Activated CD4-positive, alpha-beta T cell treated with anti-CD3 and anti-CD28 coated beads, Interleukin-10, Interleukin-2, amounts not matched to agents 100 ng/mL and 50 ng/mL, durations not matched to agents 16 hours and 8 hours (primary cell): Measurements from ENCODE around the gene GPR107.

Experiments used
- DNase-seq: peaks from one replicate; pipeline ENCODE4 v3.0.0-alpha.2; 2020

The GPR107 gene

GRCh38 chr9:130188860-130189481, 135.3 kb downstream of the GPR107 start:
- DNase-seq = no peak
